ENCODE results near the gene RHOC. TPM values are rescaled to one million over a fixed set of nuclear protein-coding genes. Genes with fewer than 3 reads are reported as not detected.
A peak's percentile ranks its signal among the peaks of the same experiment; 100 is the strongest.

The RHOC gene
- total and polyA plus RNA-seq, 4 experiments from 2014 or later: 6.1 to 26.4 (median 12.4) TPM

GRCh38 chr1:112686417-112686816 lies 20.5 kb downstream of the RHOC start:
- DNase-seq: no peak
- H3K27me3 Mint-ChIP-seq: no peaks in the 10 kb centered on the region
- no peak overlapping the region for H3K4me3 ChIP-seq (ENCODE audit: low read length in 2 of 2)
- no peaks in the 10 kb centered on the region for H3K27me3 ChIP-seq (ENCODE audit: insufficient read depth, low read length)
- no peak overlapping the region for H3K27ac ChIP-seq (ENCODE audit: low read depth, low read length)
- H3K4me1 ChIP-seq (ENCODE audit: insufficient read depth, low read length): no peaks in the 10 kb centered on the region
- H3K4me3 Mint-ChIP-seq: no peak overlapping the region
- ChIA-PET CTCF (ENCODE audit: partially characterized antibody) (no interaction called here), POLR2A (ENCODE audit: partially characterized antibody) (interaction anchor here (1.5 kb wide), 1 partner anchor 68 kb away, joined by 3 read pairs; no protein-coding TSS in a partner anchor)
- H3K9me3 ChIP-seq (ENCODE audit: control insufficient read depth in 1 of 2, low read length in 2 of 2): no peaks in the 10 kb centered on the region
- H3K9me3 Mint-ChIP-seq: no peaks in the 10 kb centered on the region
- H3K36me3 ChIP-seq (ENCODE audit: insufficient read depth, low read length): peaks cover 19% of the 10 kb centered on the region
- intact Hi-C loops (cut with micrococcal nuclease): no loop called here
- peak overlapping the region in 2 of 7 donors; percentile 52 to 58 for H3K27ac Mint-ChIP-seq
- H3K36me3 Mint-ChIP-seq: peaks cover 23 to 32% of the 10 kb centered on the region in 2 donors
- H3K4me1 Mint-ChIP-seq: peaks cover 7 to 17% (median 15%) of the 10 kb centered on the region in 4 donors

GRCh38 chr1:112685913-112686312 lies 21.0 kb downstream of the RHOC start:
- H3K9me3 ChIP-seq (ENCODE audit: control insufficient read depth in 1 of 2, low read length in 2 of 2): no peaks in the 10 kb centered on the region
- H3K36me3 Mint-ChIP-seq: peaks cover 22 to 27% of the 10 kb centered on the region in 2 donors
- no peaks in the 10 kb centered on the region for H3K4me1 ChIP-seq (ENCODE audit: insufficient read depth, low read length)
- H3K4me1 Mint-ChIP-seq: peaks cover 7 to 17% (median 15%) of the 10 kb centered on the region in 4 donors
- intact Hi-C loops (cut with micrococcal nuclease): no loop called here
- peak overlapping the region in 3 of 7 donors; percentile 29 to 70 (median 52) for H3K27ac Mint-ChIP-seq
- POLR2A ChIA-PET (ENCODE audit: partially characterized antibody): interaction anchor here (1.5 kb wide), 1 partner anchor 68 kb away, joined by 3 read pairs; no protein-coding TSS in a partner anchor
- no peaks in the 10 kb centered on the region for H3K27me3 ChIP-seq (ENCODE audit: insufficient read depth, low read length)
- H3K4me3 ChIP-seq (ENCODE audit: low read length in 2 of 2): no peak overlapping the region
- CTCF ChIA-PET (ENCODE audit: partially characterized antibody): no interaction called here
- H3K4me3 Mint-ChIP-seq: no peak overlapping the region
- no peaks in the 10 kb centered on the region for H3K9me3 Mint-ChIP-seq
- H3K36me3 ChIP-seq (ENCODE audit: insufficient read depth, low read length): peaks cover 17% of the 10 kb centered on the region
- no peak for DNase-seq
- no peaks in the 10 kb centered on the region for H3K27me3 Mint-ChIP-seq
- H3K27ac ChIP-seq (ENCODE audit: low read depth, low read length): no peak overlapping the region

GRCh38 chr1:112678605-112679004 lies 28.3 kb downstream of the RHOC start:
- H3K4me3 Mint-ChIP-seq: no peak overlapping the region
- CTCF ChIA-PET (ENCODE audit: partially characterized antibody): no interaction called here

GRCh38 chr1:112677501-112677900 lies 29.4 kb downstream of the RHOC start:
- ChIA-PET POLR2A (ENCODE audit: partially characterized antibody) (interaction anchor here (0.7 kb wide), 1 partner anchor 58 kb away, joined by 3 read pairs; the partner anchor contains the start of gene CAPZA1), CTCF (ENCODE audit: partially characterized antibody) (no interaction called here)
- H3K27me3 Mint-ChIP-seq: no peaks in the 10 kb centered on the region
- peak overlapping the region in 2 of 7 donors; percentile 15 to 22 for H3K27ac Mint-ChIP-seq
- no peak overlapping the region for H3K4me3 Mint-ChIP-seq
- no peaks in the 10 kb centered on the region for H3K9me3 ChIP-seq (ENCODE audit: control insufficient read depth in 1 of 2, low read length in 2 of 2)
- H3K4me1 ChIP-seq (ENCODE audit: insufficient read depth, low read length): peaks cover 54% of the 10 kb centered on the region
- no peak for DNase-seq
- H3K9me3 Mint-ChIP-seq: no peaks in the 10 kb centered on the region
- H3K27me3 ChIP-seq (ENCODE audit: insufficient read depth, low read length): no peaks in the 10 kb centered on the region
- no peak overlapping the region for H3K4me3 ChIP-seq (ENCODE audit: low read length in 2 of 2)
- H3K36me3 Mint-ChIP-seq: peaks cover 8 to 19% of the 10 kb centered on the region in 2 donors
- H3K27ac ChIP-seq (ENCODE audit: low read depth, low read length): no peak overlapping the region
- intact Hi-C loops (cut with micrococcal nuclease): no loop called here
- H3K4me1 Mint-ChIP-seq: peaks cover 46 to 65% (median 55%) of the 10 kb centered on the region in 4 donors
- no peaks in the 10 kb centered on the region for H3K36me3 ChIP-seq (ENCODE audit: insufficient read depth, low read length)

More at GRCh38 chr1:112678605-112679004, 28.3 kb downstream of the RHOC start:
- Histone ChIP-seq H3K4me1 (ENCODE audit: insufficient read depth, low read length) (peaks cover 48% of the 10 kb centered on the region), H3K4me3 (ENCODE audit: low read length in 2 of 2) (no peak overlapping the region), H3K27ac (ENCODE audit: low read depth, low read length) (no peak overlapping the region), H3K27me3 (ENCODE audit: insufficient read depth, low read length) (no peaks in the 10 kb centered on the region), H3K9me3 (ENCODE audit: control insufficient read depth in 1 of 2, low read length in 2 of 2) (no peaks in the 10 kb centered on the region), H3K36me3 (ENCODE audit: insufficient read depth, low read length) (no peaks in the 10 kb centered on the region)
- POLR2A ChIA-PET (ENCODE audit: partially characterized antibody): no interaction called here
- no peaks in the 10 kb centered on the region for H3K27me3 Mint-ChIP-seq
- no peaks in the 10 kb centered on the region for H3K9me3 Mint-ChIP-seq
- H3K27ac Mint-ChIP-seq: peak overlapping the region in 2 of 7 donors; percentile 40 to 48
- peaks cover 41 to 57% (median 49%) of the 10 kb centered on the region in 4 donors for H3K4me1 Mint-ChIP-seq
- intact Hi-C loops (cut with micrococcal nuclease): no loop called here
- no peak for DNase-seq
- H3K36me3 Mint-ChIP-seq: peaks cover 9 to 18% of the 10 kb centered on the region in 2 donors

GRCh38 chr1:112676543-112676942 lies 30.4 kb downstream of the RHOC start:
- POLR2A ChIA-PET (ENCODE audit: partially characterized antibody): interaction anchor here (3.3 kb wide), 1 partner anchor 58 kb away, joined by 84 read pairs; the partner anchor contains the start of genes CAPZA1 and ST7L

GRCh38 chr1:112675728-112676381 lies 31.1 kb downstream of the RHOC start:
- Mint-ChIP-seq H3K4me3 (peak overlapping the region; percentile 75 to 97 (median 86)), H3K27me3 (no peaks in the 10 kb centered on the region), H3K9me3 (no peaks in the 10 kb centered on the region), H3K4me1 (peaks cover 43 to 69% (median 55%) of the 10 kb centered on the region in 4 donors), H3K36me3 (peaks cover 12 to 26% of the 10 kb centered on the region in 2 donors), H3K27ac (peak overlapping the region; percentile 22 to 89 (median 87))
- H3K9me3 ChIP-seq (ENCODE audit: control insufficient read depth in 1 of 2, low read length in 2 of 2): no peaks in the 10 kb centered on the region
- peaks cover 54% of the 10 kb centered on the region for H3K4me1 ChIP-seq (ENCODE audit: insufficient read depth, low read length)
- no peak for DNase-seq
- H3K27ac ChIP-seq (ENCODE audit: low read depth, low read length): peak overlapping the region; percentile 86
- CTCF ChIA-PET (ENCODE audit: partially characterized antibody): interaction anchor here (1.8 to 1.9 kb wide), 2 partner anchors 32 to 54 kb away, joined by 4 to 7 read pairs; no protein-coding TSS in a partner anchor
- H3K36me3 ChIP-seq (ENCODE audit: insufficient read depth, low read length): peaks cover 3% of the 10 kb centered on the region
- H3K27me3 ChIP-seq (ENCODE audit: insufficient read depth, low read length): no peaks in the 10 kb centered on the region
- intact Hi-C loops (cut with micrococcal nuclease): loop anchor here (1.0 to 2.0 kb wide), 3 partner anchors 24 to 39 kb away; partner anchors contain the start of gene PPM1J
- H3K4me3 ChIP-seq (ENCODE audit: low read length in 2 of 2): peak overlapping the region; percentile 70 to 82
- POLR2A ChIA-PET (ENCODE audit: partially characterized antibody): interaction anchor here (1.1 to 3.3 kb wide), 12 partner anchors 12 to 174 kb away, joined by 3 to 84 read pairs (median 11); partner anchors contain the start of genes CAPZA1, PPM1J and ST7L

More at GRCh38 chr1:112676543-112676942, 30.4 kb downstream of the RHOC start:
- peak overlapping the region in 5 of 7 donors; percentile 1 to 85 (median 28) for H3K27ac Mint-ChIP-seq
- H3K9me3 Mint-ChIP-seq: no peaks in the 10 kb centered on the region
- Histone ChIP-seq H3K4me1 (ENCODE audit: insufficient read depth, low read length) (peaks cover 54% of the 10 kb centered on the region), H3K9me3 (ENCODE audit: control insufficient read depth in 1 of 2, low read length in 2 of 2) (no peaks in the 10 kb centered on the region), H3K27ac (ENCODE audit: low read depth, low read length) (no peak overlapping the region), H3K4me3 (ENCODE audit: low read length in 2 of 2) (no peak overlapping the region), H3K36me3 (ENCODE audit: insufficient read depth, low read length) (no peaks in the 10 kb centered on the region), H3K27me3 (ENCODE audit: insufficient read depth, low read length) (no peaks in the 10 kb centered on the region)
- H3K4me1 Mint-ChIP-seq: peaks cover 44 to 69% (median 55%) of the 10 kb centered on the region in 4 donors
- no peak for DNase-seq
- intact Hi-C loops (cut with micrococcal nuclease): no loop called here
- H3K36me3 Mint-ChIP-seq: peaks cover 6 to 19% of the 10 kb centered on the region in 2 donors
- H3K27me3 Mint-ChIP-seq: no peaks in the 10 kb centered on the region
- peak overlapping the region; percentile 61 to 97 (median 85) for H3K4me3 Mint-ChIP-seq
- CTCF ChIA-PET (ENCODE audit: partially characterized antibody): interaction anchor here (1.9 kb wide), 1 partner anchor 31 kb away, joined by 4 read pairs; no protein-coding TSS in a partner anchor

Measured in CD4-positive, alpha-beta memory T cell (primary cell).